Nephron (organoid): Measurements from ENCODE around the gene PNCK.

Experiments
- H3K27ac Mint-ChIP-seq, 3 experiments: 2 replicates each; pipeline ENCODE4 v1.8.0; 2020; ENCODE audit warnings: mixed read lengths in 3 of 3, mild to moderate bottlenecking in 2 of 3, moderate library complexity in 1 of 3
- H3K27me3 Mint-ChIP-seq: 2 replicates; pipeline ENCODE4 v1.8.0; 2021; ENCODE audit warnings: low read depth, mild to moderate bottlenecking, moderate library complexity, mixed read lengths
- H3K36me3 Mint-ChIP-seq: 2 replicates; pipeline ENCODE4 v1.8.0; 2020; ENCODE audit warnings: low read depth, mixed read lengths
- H3K4me1 Mint-ChIP-seq: 2 replicates; pipeline ENCODE4 v1.8.0; 2020; ENCODE audit warnings: mixed read lengths
- H3K4me3 Mint-ChIP-seq, 3 experiments: 2 replicates each; pipeline ENCODE4 v1.8.0; 2020; ENCODE audit warnings: mild to moderate bottlenecking in 3 of 3, mixed read lengths in 3 of 3, moderate library complexity in 2 of 3
- H3K9me3 Mint-ChIP-seq: 2 replicates; pipeline ENCODE4 v1.8.0; 2020; ENCODE audit warnings: mixed read lengths
- TF ChIP-seq, protein P1 (sequence below), 3 experiments: fragments of 200-600 bp; sonication (generic); IDR thresholded peaks; one replicate each; pipeline ENCODE4 v1.5.0; 2021; ENCODE audit warnings: antibody characterized with exemption in 3 of 3; ENCODE audit not compliant: unreplicated experiment in 3 of 3

PNCK gene

DNA sequence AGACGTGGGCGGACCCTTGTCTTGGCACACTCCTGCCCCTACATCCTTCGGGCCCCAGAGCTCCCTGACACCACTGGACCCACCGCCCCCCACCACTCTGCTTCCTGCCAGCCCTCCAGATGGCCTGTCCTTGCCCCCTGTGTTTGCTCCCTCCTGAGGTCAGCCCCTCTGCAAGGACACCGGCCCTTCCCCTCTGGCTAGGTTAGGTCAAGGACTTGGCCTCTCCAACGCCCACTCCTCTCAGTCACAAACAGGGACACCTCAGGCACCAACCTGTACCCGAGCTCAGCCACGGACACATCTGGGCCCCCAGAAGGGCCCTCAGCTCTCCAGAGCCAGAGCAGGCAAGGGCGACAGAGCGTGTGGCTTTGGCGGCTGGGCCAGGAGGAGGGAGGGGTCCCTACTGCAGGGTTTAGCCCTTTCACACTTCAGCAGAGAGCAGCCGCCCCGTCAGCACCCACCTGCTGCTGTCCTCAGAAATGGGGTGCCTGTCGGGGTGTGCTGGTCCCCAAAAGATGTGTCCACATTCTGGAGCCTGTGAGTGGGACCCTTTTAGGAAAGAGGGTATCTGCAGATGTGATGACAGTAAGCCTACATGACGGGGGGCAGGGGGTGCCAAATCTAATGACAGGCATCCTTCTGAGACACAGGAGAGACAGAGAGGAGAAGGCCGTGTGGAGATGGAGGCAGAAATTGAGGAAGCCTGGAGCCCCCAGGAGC is 50.1 kb downstream of the PNCK start:
- TF ChIP-seq, protein P1, sequence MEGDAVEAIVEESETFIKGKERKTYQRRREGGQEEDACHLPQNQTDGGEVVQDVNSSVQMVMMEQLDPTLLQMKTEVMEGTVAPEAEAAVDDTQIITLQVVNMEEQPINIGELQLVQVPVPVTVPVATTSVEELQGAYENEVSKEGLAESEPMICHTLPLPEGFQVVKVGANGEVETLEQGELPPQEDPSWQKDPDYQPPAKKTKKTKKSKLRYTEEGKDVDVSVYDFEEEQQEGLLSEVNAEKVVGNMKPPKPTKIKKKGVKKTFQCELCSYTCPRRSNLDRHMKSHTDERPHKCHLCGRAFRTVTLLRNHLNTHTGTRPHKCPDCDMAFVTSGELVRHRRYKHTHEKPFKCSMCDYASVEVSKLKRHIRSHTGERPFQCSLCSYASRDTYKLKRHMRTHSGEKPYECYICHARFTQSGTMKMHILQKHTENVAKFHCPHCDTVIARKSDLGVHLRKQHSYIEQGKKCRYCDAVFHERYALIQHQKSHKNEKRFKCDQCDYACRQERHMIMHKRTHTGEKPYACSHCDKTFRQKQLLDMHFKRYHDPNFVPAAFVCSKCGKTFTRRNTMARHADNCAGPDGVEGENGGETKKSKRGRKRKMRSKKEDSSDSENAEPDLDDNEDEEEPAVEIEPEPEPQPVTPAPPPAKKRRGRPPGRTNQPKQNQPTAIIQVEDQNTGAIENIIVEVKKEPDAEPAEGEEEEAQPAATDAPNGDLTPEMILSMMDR (IDR thresholded peaks at IDR 0.05; ENCODE audit: unreplicated experiment in 3 of 3), result no peak
- Mint-ChIP-seq H3K4me1 (no peaks in the 10 kb centered on the region), H3K36me3 (no peaks in the 10 kb centered on the region), H3K27ac (peak overlapping the region in 1 of 3 experiments; percentile 92), H3K4me3 (no peak overlapping the region), H3K9me3 (peaks cover 17% of the 10 kb centered on the region), H3K27me3 (peaks cover 8% of the 10 kb centered on the region)

DNA sequence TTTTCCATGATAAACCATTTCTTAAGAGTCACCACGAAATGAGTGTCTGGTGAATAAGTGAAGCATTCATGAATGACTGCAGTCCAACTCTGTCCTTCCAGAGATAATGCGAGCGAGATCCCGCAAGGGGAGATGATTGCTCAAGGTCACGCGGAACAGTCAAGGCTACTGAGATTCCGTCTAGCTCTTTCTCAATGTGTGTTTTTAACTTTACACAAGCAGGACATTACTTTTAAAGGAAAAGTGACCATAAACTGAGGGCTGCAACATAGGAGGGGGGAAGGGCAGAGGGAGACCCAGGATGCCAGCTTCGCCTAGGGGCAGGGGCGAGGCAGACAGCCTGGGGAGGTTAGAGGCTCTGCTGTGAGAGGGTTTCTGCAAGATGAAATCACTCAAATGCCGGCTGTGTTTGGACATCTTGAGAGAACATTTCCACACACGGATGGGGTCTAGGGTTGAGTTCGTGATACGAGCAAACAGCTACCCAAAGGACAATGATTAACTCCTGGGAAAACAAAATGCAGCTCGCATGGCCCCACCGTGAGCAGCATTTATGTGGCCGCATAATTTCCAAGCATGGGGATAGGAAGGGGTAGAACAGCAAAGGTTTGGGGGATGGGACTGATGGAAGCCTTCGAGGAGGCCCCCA is 50.8 kb downstream of the PNCK start:
- Mint-ChIP-seq H3K4me1 (no peaks in the 10 kb centered on the region), H3K4me3 (no peak overlapping the region), H3K9me3 (peaks cover 17% of the 10 kb centered on the region), H3K36me3 (no peaks in the 10 kb centered on the region), H3K27ac (peak overlapping the region in 2 of 3 experiments; percentile 14 to 92), H3K27me3 (peaks cover 15% of the 10 kb centered on the region)
- TF ChIP-seq, protein P1 (IDR thresholded peaks at IDR 0.05; ENCODE audit: unreplicated experiment in 3 of 3), result no peak

DNA sequence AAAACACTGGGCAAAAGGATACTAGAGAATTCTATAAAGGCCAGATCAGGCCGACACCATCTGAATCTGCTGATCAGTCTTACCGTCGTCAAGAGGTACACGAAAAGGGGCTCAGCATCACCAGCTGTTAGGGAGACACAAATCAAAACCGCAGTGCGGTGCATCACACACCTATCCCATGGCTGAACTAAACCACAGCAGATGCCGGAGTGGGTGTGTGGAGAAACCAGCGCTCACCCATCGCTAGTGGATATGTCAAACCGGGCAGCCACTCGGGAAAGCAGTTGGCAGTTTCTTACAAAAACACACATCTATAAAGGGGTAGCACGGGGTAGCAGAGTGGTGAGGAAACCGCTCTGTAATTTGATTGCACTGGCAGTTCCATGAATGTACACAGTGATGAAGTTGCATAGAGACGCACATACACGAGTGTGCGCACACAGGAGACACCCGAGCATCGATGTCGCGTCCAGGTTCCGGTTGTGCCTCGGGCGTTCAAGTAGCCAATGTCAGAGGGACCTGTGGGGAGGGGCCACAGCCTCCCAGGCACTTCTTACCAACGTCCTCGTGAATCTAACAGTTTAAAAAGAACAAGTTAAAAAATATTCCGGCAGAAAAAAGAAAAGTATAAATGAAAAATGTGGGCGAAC is 51.5 kb downstream of the PNCK start:
- Mint-ChIP-seq H3K4me3 (no peak overlapping the region), H3K27me3 (peaks cover 19% of the 10 kb centered on the region), H3K4me1 (no peaks in the 10 kb centered on the region), H3K9me3 (peaks cover 15% of the 10 kb centered on the region), H3K36me3 (no peaks in the 10 kb centered on the region), H3K27ac (peak overlapping the region in 1 of 3 experiments; percentile 92)
- TF ChIP-seq, protein P1 (IDR thresholded peaks at IDR 0.05; ENCODE audit: unreplicated experiment in 3 of 3), result no peak

DNA sequence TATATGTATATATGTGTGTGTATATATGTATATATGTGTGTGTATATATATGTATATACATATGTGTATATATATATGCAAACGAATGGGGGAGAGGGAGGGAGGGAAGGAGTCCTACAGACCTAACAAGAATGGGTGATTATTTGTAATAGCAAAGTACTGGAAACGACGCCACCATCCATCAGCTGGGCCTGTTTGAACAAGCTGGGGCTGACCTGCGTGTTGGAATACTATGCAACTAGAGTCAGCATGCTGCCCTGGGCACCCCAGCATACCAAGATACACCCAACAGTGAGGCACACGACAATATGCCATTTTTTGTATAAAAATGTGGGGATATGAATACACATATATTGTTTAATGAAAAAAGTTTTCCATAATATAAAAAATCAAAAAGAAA is 53.0 kb downstream of the PNCK start:
- peaks cover 20% of the 10 kb centered on the region for H3K9me3 Mint-ChIP-seq
- peaks cover 19% of the 10 kb centered on the region for H3K27me3 Mint-ChIP-seq
- no peak overlapping the region for H3K4me3 Mint-ChIP-seq
- no peaks in the 10 kb centered on the region for H3K4me1 Mint-ChIP-seq
- H3K36me3 Mint-ChIP-seq, result no peaks in the 10 kb centered on the region
- TF ChIP-seq, protein P1 (IDR thresholded peaks at IDR 0.05; ENCODE audit: unreplicated experiment in 3 of 3), result no peak
- H3K27ac Mint-ChIP-seq, result no peak overlapping the region
